ENCODE data around the gene TTC28.

DNA sequence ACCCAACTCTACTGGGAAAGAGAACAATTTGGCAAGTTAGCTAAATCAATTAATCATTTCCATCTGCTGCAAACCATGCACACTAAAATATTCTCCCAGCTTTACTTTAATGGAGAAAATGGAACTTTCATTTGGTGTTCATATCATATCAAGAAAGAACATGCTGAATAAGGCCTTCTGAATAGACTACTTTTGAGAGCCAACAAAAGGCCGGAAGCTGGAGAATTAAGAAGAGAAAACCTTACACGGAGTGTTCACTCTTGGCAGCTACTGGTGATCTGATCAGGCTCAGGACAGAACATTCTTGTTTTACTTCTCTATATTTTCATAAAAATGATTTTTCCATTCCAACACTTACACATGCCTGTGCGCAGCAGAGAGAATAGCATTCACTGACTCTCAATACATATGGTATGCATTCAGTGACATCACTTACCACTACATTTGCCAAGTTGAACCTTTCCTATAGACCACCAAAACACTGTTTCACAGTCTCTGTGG, 165.3 kb downstream of the TTC28 start:
- TF ChIP-seq, protein P1, sequence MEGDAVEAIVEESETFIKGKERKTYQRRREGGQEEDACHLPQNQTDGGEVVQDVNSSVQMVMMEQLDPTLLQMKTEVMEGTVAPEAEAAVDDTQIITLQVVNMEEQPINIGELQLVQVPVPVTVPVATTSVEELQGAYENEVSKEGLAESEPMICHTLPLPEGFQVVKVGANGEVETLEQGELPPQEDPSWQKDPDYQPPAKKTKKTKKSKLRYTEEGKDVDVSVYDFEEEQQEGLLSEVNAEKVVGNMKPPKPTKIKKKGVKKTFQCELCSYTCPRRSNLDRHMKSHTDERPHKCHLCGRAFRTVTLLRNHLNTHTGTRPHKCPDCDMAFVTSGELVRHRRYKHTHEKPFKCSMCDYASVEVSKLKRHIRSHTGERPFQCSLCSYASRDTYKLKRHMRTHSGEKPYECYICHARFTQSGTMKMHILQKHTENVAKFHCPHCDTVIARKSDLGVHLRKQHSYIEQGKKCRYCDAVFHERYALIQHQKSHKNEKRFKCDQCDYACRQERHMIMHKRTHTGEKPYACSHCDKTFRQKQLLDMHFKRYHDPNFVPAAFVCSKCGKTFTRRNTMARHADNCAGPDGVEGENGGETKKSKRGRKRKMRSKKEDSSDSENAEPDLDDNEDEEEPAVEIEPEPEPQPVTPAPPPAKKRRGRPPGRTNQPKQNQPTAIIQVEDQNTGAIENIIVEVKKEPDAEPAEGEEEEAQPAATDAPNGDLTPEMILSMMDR (IDR thresholded peaks at IDR 0.05), result no peak
- no peak for TF ChIP-seq POLR2A (IDR thresholded peaks at IDR 0.05)

All from thyroid gland (tissue), 4 donors.